Transverse colon (tissue), 4 donors: ENCODE data around the gene PRKCH. TPM values are rescaled to one million over a fixed set of nuclear protein-coding genes. Genes with fewer than 3 reads are reported as not detected.

ENCODE experiments used
- DNase-seq: peaks from one replicate; pipeline ENCODE4 v3.0.0-alpha.2; 2019
- H3K27ac ChIP-seq, 4 donors: fragments of 200-600 bp; sonication (generic); 2 replicates each; pipeline ENCODE4 v1.5.1; 2016 to 2018; ENCODE audit warnings: inconsistent platforms in 4 of 4
- H3K27me3 ChIP-seq: fragments of 200-600 bp; sonication (generic); 2 replicates; pipeline ENCODE4 v1.5.1; 2017; ENCODE audit warnings: inconsistent platforms
- H3K36me3 ChIP-seq, 4 donors: fragments of 200-600 bp; sonication (generic); 2 replicates each; pipeline ENCODE4 v1.5.1; 2017 to 2019; ENCODE audit warnings: inconsistent platforms in 4 of 4
- H3K4me1 ChIP-seq, 4 donors: fragments of 200-600 bp; sonication (generic); 2 replicates each; pipeline ENCODE4 v1.5.1; 2017 to 2020; ENCODE audit warnings: inconsistent platforms in 4 of 4
- H3K4me3 ChIP-seq, 4 donors: fragments of 200-600 bp; sonication (generic); 1 replicate in 1 of 4; 2 replicates in 3 of 4; pipeline versions ENCODE4 v1.5.1 to v1.6.1; 2017 to 2019; ENCODE audit warnings: inconsistent platforms in 4 of 4
- H3K9me3 ChIP-seq, 2 donors: fragments of 200-600 bp; sonication (generic); 2 replicates each; pipeline ENCODE4 v1.5.1; 2017 to 2019; ENCODE audit warnings: inconsistent platforms in 2 of 2
- EP300 ChIP-seq: sonication (generic); formaldehyde crosslinking; IDR thresholded peaks from one replicate; pipeline ENCODE4 v1.6.1; 2017; ENCODE audit warnings: antibody characterized with exemption, low read depth
- POLR2A ChIP-seq: fragments of 450-650 bp; IDR thresholded peaks from one replicate; pipeline ENCODE4 v1.6.1; 2016; ENCODE audit warnings: antibody characterized with exemption, mild to moderate bottlenecking, moderate library complexity
- POLR2AphosphoS5 ChIP-seq, 3 donors: sonication (generic); formaldehyde crosslinking; IDR thresholded peaks; one replicate each; pipeline ENCODE4 v1.6.1; 2016; ENCODE audit warnings: antibody characterized with exemption in 3 of 3
- WGBS, 2 donors: methylation state at CpG; one replicate each; pipeline ENCODE4 v1.1.5; 2018; ENCODE audit warnings: low coverage in 1 of 2; 5-methylcytosine and 5-hydroxymethylcytosine counted together
- in situ Hi-C, 4 donors: fragments of 200-750 bp; cut with MboI; loops; one replicate each; pipeline versions ENCODE4 v1.15.0 to v1.15.1; 2017; ENCODE audit warnings: low sequenced_read_pairs in 3 of 4, low pct_ligation_motif_present in 1 of 4, low pct_unique_long_range_greater_than_20kb in 1 of 4
- intact Hi-C: fragments of 100-400 bp; cut with DNase I; formaldehyde crosslinking; loops from one replicate; pipeline ENCODE4 v1.15.1; 2023; ENCODE audit warnings: low total_unique reads
- total RNA-seq, 4 donors: library from RNA; depleted of rRNA; stranded (reverse); fragments of >200 nt; gene quantifications; one replicate each; pipeline ENCODE4 v1.1.0, GENCODE V29; 2016
- TF ChIP-seq, protein P1 (sequence below), 5 experiments: fragments of 200-600 bp in 3 of 5; fragments of 450-650 bp in 2 of 5; sonication (generic) in 3 of 5; IDR thresholded peaks; 1 replicate in 2 of 5; 2 replicates in 3 of 5; pipeline ENCODE4 v1.5.1; 2016 to 2017; ENCODE audit warnings: antibody characterized with exemption in 5 of 5, inconsistent platforms in 3 of 5, mild to moderate bottlenecking in 2 of 5, moderate library complexity in 1 of 5

Gene PRKCH
- total RNA-seq, 4 donors from 2014 or later = 12.4 to 38.9 (median 27.0) TPM

DNA sequence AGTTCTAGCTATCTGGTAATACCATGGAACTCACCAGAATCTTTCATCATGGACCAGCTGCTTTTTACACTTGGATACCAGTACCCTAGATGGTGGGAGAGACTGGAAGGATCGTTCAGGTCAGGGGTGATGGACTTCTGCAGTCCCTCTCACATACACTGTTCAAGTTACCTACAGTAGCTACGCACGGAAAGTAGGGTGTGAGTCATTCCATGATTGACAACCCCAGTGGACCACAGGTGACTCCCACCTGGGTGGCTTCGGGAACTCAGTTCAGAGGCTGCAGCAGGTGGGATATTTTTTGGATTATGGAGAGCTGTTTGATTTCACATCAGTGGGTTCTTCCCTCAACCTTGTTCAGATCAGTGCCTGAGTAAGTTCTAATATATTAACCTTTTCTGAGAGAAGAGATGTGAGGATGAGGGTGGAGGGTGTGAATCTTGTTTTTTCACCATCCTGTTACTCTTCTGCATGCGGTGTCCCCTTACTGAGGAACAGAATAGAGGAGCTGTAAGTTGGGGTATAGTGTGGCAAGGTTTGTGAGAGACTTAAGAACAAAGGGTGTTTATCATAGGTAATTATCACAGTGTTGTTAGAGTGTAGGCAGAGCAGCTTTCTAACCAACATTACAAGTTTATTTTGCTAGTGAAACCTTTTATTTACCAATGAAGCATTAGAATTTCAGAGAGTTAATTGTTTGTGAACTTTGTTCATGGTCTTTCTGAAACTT is 39.6 kb downstream of the PRKCH start:
- Histone ChIP-seq H3K27ac (no peak overlapping the region), H3K27me3 (no peaks in the 10 kb centered on the region), H3K4me3 (no peak overlapping the region), H3K36me3 (no peaks in the 10 kb centered on the region), H3K4me1 (peaks cover 0 to 1% (median 0%) of the 10 kb centered on the region in 4 donors), H3K9me3 (no peaks in the 10 kb centered on the region)
- WGBS, 2 donors = 47 to 80% methylated on average over 3 to 5 of the region's 5 CpGs
- in situ Hi-C loops = no loop called here
- intact Hi-C loops = no loop called here
- TF ChIP-seq, protein P1, sequence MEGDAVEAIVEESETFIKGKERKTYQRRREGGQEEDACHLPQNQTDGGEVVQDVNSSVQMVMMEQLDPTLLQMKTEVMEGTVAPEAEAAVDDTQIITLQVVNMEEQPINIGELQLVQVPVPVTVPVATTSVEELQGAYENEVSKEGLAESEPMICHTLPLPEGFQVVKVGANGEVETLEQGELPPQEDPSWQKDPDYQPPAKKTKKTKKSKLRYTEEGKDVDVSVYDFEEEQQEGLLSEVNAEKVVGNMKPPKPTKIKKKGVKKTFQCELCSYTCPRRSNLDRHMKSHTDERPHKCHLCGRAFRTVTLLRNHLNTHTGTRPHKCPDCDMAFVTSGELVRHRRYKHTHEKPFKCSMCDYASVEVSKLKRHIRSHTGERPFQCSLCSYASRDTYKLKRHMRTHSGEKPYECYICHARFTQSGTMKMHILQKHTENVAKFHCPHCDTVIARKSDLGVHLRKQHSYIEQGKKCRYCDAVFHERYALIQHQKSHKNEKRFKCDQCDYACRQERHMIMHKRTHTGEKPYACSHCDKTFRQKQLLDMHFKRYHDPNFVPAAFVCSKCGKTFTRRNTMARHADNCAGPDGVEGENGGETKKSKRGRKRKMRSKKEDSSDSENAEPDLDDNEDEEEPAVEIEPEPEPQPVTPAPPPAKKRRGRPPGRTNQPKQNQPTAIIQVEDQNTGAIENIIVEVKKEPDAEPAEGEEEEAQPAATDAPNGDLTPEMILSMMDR (IDR thresholded peaks at IDR 0.05) = no peak
- TF ChIP-seq POLR2AphosphoS5 (IDR thresholded peaks at IDR 0.05) (no peak), EP300 (no peak), POLR2A (no peak)
- DNase-seq = no peak

DNA sequence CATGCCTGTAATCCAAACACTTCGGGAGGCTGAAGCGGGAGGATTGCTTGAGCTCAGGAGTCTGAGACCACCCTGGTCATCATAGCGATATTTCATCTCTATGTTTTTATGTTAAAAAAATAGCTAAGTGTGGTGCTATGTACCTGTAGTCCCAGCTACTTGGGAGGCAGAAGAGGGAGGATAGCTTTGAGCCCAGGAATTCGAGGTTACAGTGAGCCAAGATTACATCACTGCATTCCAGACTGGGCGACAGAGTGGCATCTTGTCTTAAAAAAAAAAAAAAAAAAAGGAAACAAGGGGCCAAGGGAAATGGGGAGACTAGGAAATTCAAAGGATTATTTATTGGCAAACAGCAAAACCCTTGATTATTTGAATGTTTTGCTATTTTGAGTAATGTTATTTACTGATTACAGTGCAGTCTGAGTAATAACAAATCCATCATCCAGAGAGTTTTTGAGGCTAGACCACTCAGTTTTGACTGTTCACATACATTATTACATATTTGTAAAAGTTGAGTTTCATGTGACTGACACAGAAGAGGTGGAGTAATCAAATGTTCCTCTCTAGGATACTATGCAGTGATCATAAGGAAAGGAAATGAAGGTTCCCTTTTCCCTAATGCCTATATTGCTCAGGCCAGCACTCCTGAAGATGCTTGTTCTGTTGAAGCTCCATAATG is 40.8 kb downstream of the PRKCH start:
- no peaks in the 10 kb centered on the region for H3K36me3 ChIP-seq
- intact Hi-C loops = no loop called here

DNA sequence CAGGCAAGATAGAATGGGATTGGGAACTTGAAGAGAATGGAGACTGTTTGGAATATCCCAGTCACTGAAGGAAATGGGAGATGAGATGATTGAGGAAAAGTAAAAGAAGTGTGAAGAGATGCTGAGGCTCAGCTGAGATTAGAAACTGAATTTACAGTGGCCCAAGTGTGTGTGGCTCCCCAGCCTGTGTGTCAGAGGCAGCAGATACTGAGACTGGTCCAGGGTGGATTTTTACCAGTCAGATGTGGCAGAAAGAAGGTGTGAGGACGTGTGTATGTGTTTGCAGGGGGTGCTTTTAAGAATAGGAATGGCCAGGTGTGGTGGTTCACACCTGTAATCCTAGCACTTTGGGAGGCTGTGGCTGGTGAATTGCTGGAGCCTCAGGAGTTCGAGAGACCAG is 42.9 kb downstream of the PRKCH start:
- in situ Hi-C loops = no loop called here
- 75% methylated on average over 2 of the region's 2 CpGs; no CpG with 5 or more reads in 1 of the 2 donors for WGBS, 2 donors

More for the DNA sequence above, 40.8 kb downstream of the PRKCH start:
- DNase-seq = no peak
- 73 to 75% methylated on average over 5 of the region's 5 CpGs for WGBS, 2 donors
- Histone ChIP-seq H3K27ac (no peak overlapping the region), H3K4me1 (peaks cover 0 to 12% (median 0%) of the 10 kb centered on the region in 4 donors), H3K27me3 (no peaks in the 10 kb centered on the region), H3K9me3 (no peaks in the 10 kb centered on the region), H3K4me3 (no peak overlapping the region)
- in situ Hi-C loops = no loop called here
- TF ChIP-seq, protein P1 (IDR thresholded peaks at IDR 0.05) = no peak
- TF ChIP-seq POLR2AphosphoS5 (IDR thresholded peaks at IDR 0.05) (no peak), POLR2A (no peak), EP300 (no peak)

DNA sequence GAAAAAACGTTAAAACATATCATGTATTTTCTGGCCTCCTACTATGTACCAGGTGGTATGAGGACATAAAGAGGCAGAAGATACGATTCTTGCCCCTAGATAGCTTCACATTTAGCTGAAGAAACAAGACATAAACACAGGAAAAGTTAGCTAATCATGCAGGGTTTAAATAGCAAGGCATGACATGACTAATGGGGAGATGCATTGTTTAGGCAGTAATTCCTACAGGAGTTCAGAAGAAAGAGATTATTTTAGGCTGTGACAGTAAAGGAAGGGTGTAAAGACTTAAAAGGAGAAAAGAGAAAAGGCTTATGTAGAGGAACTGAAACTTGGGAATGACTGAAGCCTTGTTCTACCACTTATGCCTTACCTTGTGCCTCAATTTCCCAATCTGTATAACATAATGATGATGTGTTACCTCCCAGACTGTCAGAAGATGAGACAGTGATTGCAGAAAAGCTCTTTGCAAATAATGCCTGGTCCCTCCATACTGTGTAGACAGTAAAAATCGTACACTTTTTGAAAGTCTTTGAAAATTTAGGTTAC is 44.4 kb downstream of the PRKCH start:
- intact Hi-C loops = no loop called here
- peaks cover 0 to 18% (median 0%) of the 10 kb centered on the region in 4 donors for H3K4me1 ChIP-seq
- in situ Hi-C loops = no loop called here
- no peaks in the 10 kb centered on the region for H3K27me3 ChIP-seq
- no peak overlapping the region for H3K4me3 ChIP-seq
- H3K36me3 ChIP-seq = no peaks in the 10 kb centered on the region
- 32 to 42% methylated on average over 3 of the region's 3 CpGs for WGBS, 2 donors
- TF ChIP-seq, protein P1 (IDR thresholded peaks at IDR 0.05) = no peak
- TF ChIP-seq EP300 (no peak), POLR2A (no peak), POLR2AphosphoS5 (IDR thresholded peaks at IDR 0.05) (no peak)
- no peak for DNase-seq
- H3K27ac ChIP-seq = no peak overlapping the region
- H3K9me3 ChIP-seq = no peaks in the 10 kb centered on the region

More for the DNA sequence above, 42.9 kb downstream of the PRKCH start:
- H3K4me1 ChIP-seq = peaks cover 0 to 18% (median 0%) of the 10 kb centered on the region in 4 donors
- intact Hi-C loops = no loop called here
- no peak for DNase-seq
- no peak overlapping the region for H3K27ac ChIP-seq
- no peaks in the 10 kb centered on the region for H3K9me3 ChIP-seq
- no peaks in the 10 kb centered on the region for H3K27me3 ChIP-seq
- no peaks in the 10 kb centered on the region for H3K36me3 ChIP-seq
- TF ChIP-seq, protein P1 (IDR thresholded peaks at IDR 0.05) = no peak
- TF ChIP-seq POLR2AphosphoS5 (IDR thresholded peaks at IDR 0.05) (no peak), EP300 (no peak), POLR2A (no peak)
- H3K4me3 ChIP-seq = no peak overlapping the region
